ENCODE measurements around the gene CYTL1. TPM values are rescaled to one million over a fixed set of nuclear protein-coding genes. Genes with fewer than 3 reads are reported as not detected.

The CYTL1 gene
- total RNA-seq, 1 experiment from 2014 or later: 1.5 TPM

DNA sequence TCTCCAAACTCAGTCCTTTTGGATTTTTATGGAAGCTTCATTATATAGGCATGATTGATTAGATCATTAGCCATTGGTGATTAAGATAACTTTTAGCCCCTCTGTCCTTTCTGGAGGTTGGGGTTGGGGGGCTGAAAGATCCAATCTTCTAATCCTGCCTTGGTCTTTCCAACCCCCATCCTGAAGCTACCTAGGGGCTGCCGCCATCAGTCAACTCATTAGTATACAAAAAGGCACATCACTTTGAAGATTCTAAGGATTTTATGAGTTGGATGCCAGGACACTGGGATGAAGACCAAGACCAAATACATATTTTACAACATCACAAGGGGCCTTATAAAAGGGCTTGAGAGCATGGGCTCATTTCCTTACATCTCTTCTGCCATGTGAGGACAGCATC is 47.5 kb downstream of the CYTL1 start:
- no peak for DNase-seq (ENCODE audit: low read depth)

DNA sequence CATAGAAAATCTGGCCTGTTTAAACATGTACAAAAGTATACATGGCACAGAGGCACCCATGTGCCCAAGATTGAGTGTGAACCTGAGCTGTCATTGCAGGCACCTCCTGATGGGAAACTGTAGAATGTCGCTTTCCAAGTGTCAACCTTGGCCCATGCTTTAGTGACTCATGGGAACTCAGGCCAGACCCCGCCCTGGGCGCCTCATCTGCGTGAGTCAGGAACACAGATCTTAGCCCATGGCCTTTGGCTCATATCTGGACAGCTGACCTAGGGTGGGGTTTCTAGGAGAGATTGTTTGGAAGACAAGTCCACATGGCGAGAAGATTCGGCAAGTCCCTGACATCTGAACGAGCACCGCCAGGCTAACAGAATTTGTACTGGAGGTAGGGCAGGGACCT is 50.0 kb downstream of the CYTL1 start:
- DNase-seq (ENCODE audit: low read depth): peak; percentile 36

DNA sequence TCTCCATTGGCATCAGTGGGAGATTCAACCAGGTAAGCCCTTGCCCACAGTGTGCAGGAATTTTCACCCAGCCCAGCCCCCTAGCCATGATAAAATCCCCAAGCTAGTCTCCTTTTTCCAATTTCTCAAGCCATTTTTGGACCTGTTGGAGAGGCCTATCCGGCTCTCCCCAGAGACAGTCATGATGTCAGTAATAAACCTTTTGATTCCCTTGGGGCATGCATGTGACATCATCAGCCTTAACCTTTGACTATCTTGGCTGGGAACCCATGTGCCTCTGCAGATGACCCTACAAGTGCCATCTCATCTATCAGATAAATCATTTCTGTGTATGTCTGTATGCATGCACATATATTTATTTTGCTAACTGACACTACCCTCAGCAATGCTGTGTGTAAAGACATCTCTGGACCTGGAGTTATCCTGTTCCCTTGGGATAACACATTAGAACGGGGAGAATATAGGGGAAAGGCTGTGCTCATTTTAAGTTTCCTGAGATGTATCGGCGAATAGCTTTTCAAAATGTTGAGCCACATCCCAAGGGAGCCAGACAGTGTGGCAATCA is 51.0 kb downstream of the CYTL1 start:
- no peak for DNase-seq (ENCODE audit: low read depth)

Other genes starting within 250 kb of the CYTL1 start
- 34.9 and 47.1 TPM in 2 replicates for gene MSX1, start 159.8 kb downstream of the CYTL1 start, total RNA-seq (2014; rRNA removed; shearing (Covaris generic))
- gene STK32B, start 32.0 kb upstream of the CYTL1 start, total RNA-seq (2014; rRNA removed; shearing (Covaris generic)): 0.37 and 1.1 TPM in 2 replicates